ENCODE measurements around the gene ATP13A3. TPM values are rescaled to one million over a fixed set of nuclear protein-coding genes. Genes with fewer than 3 reads are reported as not detected.
A peak's percentile ranks its signal among the peaks of the same experiment; 100 is the strongest.
"Not testable (repeated sequence)": the region's sequence is repeated elsewhere in the genome, so short reads cannot be mapped to it uniquely, and the experiment has no call there.

Gene ATP13A3
- total RNA-seq, 1 experiment from 2014 or later, result 83.2 TPM

GRCh38 chr3:194500198-194500597 is 13.4 kb upstream of the ATP13A3 start:
- DNase-seq (ENCODE audit: low spot score), result no peak

- DNase-seq (ENCODE audit: low spot score), result not testable (repeated sequence)
Measured at GRCh38 chr3:194499516-194499915, 12.7 kb upstream of the ATP13A3 start.

- DNase-seq (ENCODE audit: low spot score), result no peak
Measured at GRCh38 chr3:194497799-194498575, 11.2 kb upstream of the ATP13A3 start.

GRCh38 chr3:194496217-194496919 is 9.6 kb upstream of the ATP13A3 start:
- peak; percentile 50 for DNase-seq (ENCODE audit: low spot score)

- DNase-seq (ENCODE audit: low spot score), result peak; percentile 25
Measured at GRCh38 chr3:194494951-194495374, 8.2 kb upstream of the ATP13A3 start.

- not testable (repeated sequence) for DNase-seq (ENCODE audit: low spot score)
Measured at GRCh38 chr3:194493995-194494927, 7.5 kb upstream of the ATP13A3 start.

- DNase-seq (ENCODE audit: low spot score), result no peak
Measured at GRCh38 chr3:194492001-194492400, 5.2 kb upstream of the ATP13A3 start.

GRCh38 chr3:194489736-194490612 is 3.2 kb upstream of the ATP13A3 start:
- no peak for DNase-seq (ENCODE audit: low spot score)

- no peak for DNase-seq (ENCODE audit: low spot score)
Measured at GRCh38 chr3:194488055-194488742, 1.4 kb upstream of the ATP13A3 start.

GRCh38 chr3:194487289-194488054 is 670 bp upstream of the ATP13A3 start:
- no peak for DNase-seq (ENCODE audit: low spot score)

GRCh38 chr3:194485881-194486539 is 792 bp downstream of the ATP13A3 start:
- DNase-seq (ENCODE audit: low spot score), result no peak

GRCh38 chr3:194485468-194485880 is 1.3 kb downstream of the ATP13A3 start:
- no peak for DNase-seq (ENCODE audit: low spot score)

- no peak for DNase-seq (ENCODE audit: low spot score)
Measured at GRCh38 chr3:194484614-194485013, 2.2 kb downstream of the ATP13A3 start.

GRCh38 chr3:194483850-194484249 is 3.0 kb downstream of the ATP13A3 start:
- DNase-seq (ENCODE audit: low spot score), result no peak

GRCh38 chr3:194482830-194483229 is 4.0 kb downstream of the ATP13A3 start:
- DNase-seq (ENCODE audit: low spot score), result not testable (repeated sequence)

- DNase-seq (ENCODE audit: low spot score), result no peak
Measured at GRCh38 chr3:194482196-194482593, 4.6 kb downstream of the ATP13A3 start.

- DNase-seq (ENCODE audit: low spot score), result no peak
Measured at GRCh38 chr3:194481525-194482195, 5.1 kb downstream of the ATP13A3 start.

GRCh38 chr3:194481103-194481502 is 5.7 kb downstream of the ATP13A3 start:
- DNase-seq (ENCODE audit: low spot score), result peak; percentile 60

All from H4 (cell line).